Measurements from ENCODE around the gene COL4A1. TPM values are rescaled to one million over a fixed set of nuclear protein-coding genes. Genes with fewer than 3 reads are reported as not detected.
A peak's percentile ranks its signal among the peaks of the same experiment; 100 is the strongest.

Gene COL4A1
- total RNA-seq, 1 experiment from 2014 or later = 4.8 TPM

DNA sequence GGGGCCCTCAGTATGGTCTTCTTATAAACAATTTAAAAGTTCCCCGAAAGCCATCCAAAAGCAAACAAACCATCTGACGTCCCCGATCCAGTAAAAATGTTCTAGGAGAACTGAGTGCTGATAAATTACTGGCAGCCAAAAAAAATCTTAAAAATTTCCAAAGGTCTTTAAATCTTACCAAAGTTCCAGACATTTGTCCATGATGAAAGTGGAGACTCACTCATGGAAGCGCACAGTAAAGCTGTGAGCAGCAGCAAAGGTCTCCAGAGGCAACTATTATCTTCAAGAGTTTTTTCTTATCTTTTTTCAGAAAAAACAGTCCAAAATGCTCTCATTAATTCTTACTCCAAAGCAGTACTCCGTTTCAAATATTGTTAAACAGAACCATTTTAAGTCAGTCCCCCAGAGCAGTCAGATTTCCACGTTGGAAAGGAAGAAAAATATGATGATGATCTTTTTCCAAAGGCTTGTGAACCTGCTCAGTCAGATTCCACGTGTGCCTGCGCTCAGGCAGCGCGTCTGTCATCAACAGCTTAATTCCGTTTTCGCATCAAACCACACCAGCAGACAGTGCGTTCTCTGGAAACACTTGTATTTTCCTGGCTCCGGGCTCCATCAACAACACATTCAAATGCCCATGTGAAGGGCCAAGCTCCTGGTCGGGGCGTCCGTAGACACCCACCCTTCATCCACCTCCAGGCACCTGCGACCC is 85.4 kb downstream of the COL4A1 start:
- Mint-ChIP-seq H3K36me3 (ENCODE audit: insufficient read depth, unreplicated experiment) (no peaks in the 10 kb centered on the region), H3K27me3 (ENCODE audit: insufficient read depth, unreplicated experiment) (no peaks in the 10 kb centered on the region), H3K4me1 (ENCODE audit: low read depth, unreplicated experiment) (peaks cover 16% of the 10 kb centered on the region), H3K27ac (ENCODE audit: unreplicated experiment) (peak overlapping the region; percentile 87), H3K4me3 (ENCODE audit: unreplicated experiment) (no peak overlapping the region), H3K9me3 (ENCODE audit: unreplicated experiment) (no peaks in the 10 kb centered on the region)
- Histone ChIP-seq H3K27me3 (replicated peaks; ENCODE audit: control insufficient read depth, insufficient read depth, low read length) (no peaks in the 10 kb centered on the region), H3K36me3 (ENCODE audit: control insufficient read depth, insufficient read depth, low read length) (no peaks in the 10 kb centered on the region), H3K9me3 (no peaks in the 10 kb centered on the region), H3K4me1 (peaks cover 16% of the 10 kb centered on the region), H3K4me3 (ENCODE audit: low read depth, low read length) (no peak overlapping the region)
- DNase-seq = no peak
- ChIA-PET POLR2A (no interaction called here), CTCF (interaction anchor here (1.0 to 2.3 kb wide), 3 partner anchors 189 to 234 kb away, joined by 3 to 6 read pairs (median 4); no protein-coding TSS in a partner anchor)
- intact Hi-C loops (cut with micrococcal nuclease; ENCODE audit: unreplicated experiment) = loop anchor here (1.0 to 5.0 kb wide), 8 partner anchors 35 to 598 kb away; partner anchors contain the start of gene RAB20
- no peak for TF ChIP-seq CTCF (IDR thresholded peaks at IDR 0.05; ENCODE audit: insufficient read depth in 1 of 2, low read depth in 1 of 2, low read length in 1 of 2, severe bottlenecking in 1 of 2, unreplicated experiment in 1 of 2)
- TSS peak; percentile 68 for BruUV-seq (replicated peaks)

- no peaks in the 10 kb centered on the region for H3K36me3 ChIP-seq (ENCODE audit: control insufficient read depth, insufficient read depth, low read length)
- H3K4me3 ChIP-seq (ENCODE audit: low read depth, low read length) = no peak overlapping the region
- intact Hi-C loops (cut with micrococcal nuclease; ENCODE audit: unreplicated experiment) = loop anchor here (2.0 to 5.0 kb wide), 3 partner anchors 34 to 357 kb away; partner anchors contain the start of gene RAB20
- TF ChIP-seq CTCF (IDR thresholded peaks at IDR 0.05; ENCODE audit: insufficient read depth in 1 of 2, low read depth in 1 of 2, low read length in 1 of 2, severe bottlenecking in 1 of 2, unreplicated experiment in 1 of 2) = no peak
- peaks cover 6% of the 10 kb centered on the region for H3K4me1 ChIP-seq
- Mint-ChIP-seq H3K36me3 (ENCODE audit: insufficient read depth, unreplicated experiment) (no peaks in the 10 kb centered on the region), H3K4me3 (ENCODE audit: unreplicated experiment) (no peak overlapping the region), H3K4me1 (ENCODE audit: low read depth, unreplicated experiment) (peaks cover 8% of the 10 kb centered on the region), H3K27ac (ENCODE audit: unreplicated experiment) (peak overlapping the region; percentile 83), H3K27me3 (ENCODE audit: insufficient read depth, unreplicated experiment) (no peaks in the 10 kb centered on the region), H3K9me3 (ENCODE audit: unreplicated experiment) (no peaks in the 10 kb centered on the region)
- DNase-seq = no peak
- ChIA-PET CTCF (interaction anchor here (0.6 to 2.3 kb wide), 2 partner anchors 191 to 235 kb away, joined by 3 to 6 read pairs; no protein-coding TSS in a partner anchor), POLR2A (no interaction called here)
- H3K27me3 ChIP-seq (replicated peaks; ENCODE audit: control insufficient read depth, insufficient read depth, low read length) = no peaks in the 10 kb centered on the region
- no TSS peak for BruUV-seq (replicated peaks)
- H3K9me3 ChIP-seq = no peaks in the 10 kb centered on the region
Observed at GRCh38 chr13:110220471-110220870, 86.5 kb downstream of the COL4A1 start.

GRCh38 chr13:110218581-110219201 is 88.3 kb downstream of the COL4A1 start:
- no TSS peak for BruUV-seq (replicated peaks)
- ChIA-PET CTCF (no interaction called here), POLR2A (no interaction called here)
- Histone ChIP-seq H3K36me3 (ENCODE audit: control insufficient read depth, insufficient read depth, low read length) (no peaks in the 10 kb centered on the region), H3K4me1 (peaks cover 6% of the 10 kb centered on the region), H3K9me3 (no peaks in the 10 kb centered on the region), H3K27me3 (replicated peaks; ENCODE audit: control insufficient read depth, insufficient read depth, low read length) (no peaks in the 10 kb centered on the region), H3K4me3 (ENCODE audit: low read depth, low read length) (no peak overlapping the region)
- intact Hi-C loops (cut with micrococcal nuclease; ENCODE audit: unreplicated experiment) = no loop called here
- no peak overlapping the region for H3K4me3 Mint-ChIP-seq (ENCODE audit: unreplicated experiment)
- no peak for TF ChIP-seq CTCF (IDR thresholded peaks at IDR 0.05; ENCODE audit: insufficient read depth in 1 of 2, low read depth in 1 of 2, low read length in 1 of 2, severe bottlenecking in 1 of 2, unreplicated experiment in 1 of 2)
- peaks cover 8% of the 10 kb centered on the region for H3K4me1 Mint-ChIP-seq (ENCODE audit: low read depth, unreplicated experiment)
- no peaks in the 10 kb centered on the region for H3K36me3 Mint-ChIP-seq (ENCODE audit: insufficient read depth, unreplicated experiment)
- H3K27me3 Mint-ChIP-seq (ENCODE audit: insufficient read depth, unreplicated experiment) = no peaks in the 10 kb centered on the region
- no peak overlapping the region for H3K27ac Mint-ChIP-seq (ENCODE audit: unreplicated experiment)
- DNase-seq = no peak
- H3K9me3 Mint-ChIP-seq (ENCODE audit: unreplicated experiment) = no peaks in the 10 kb centered on the region
